H9 (cell line): Measurements from ENCODE around the gene SPAG7. TPM values are rescaled to one million over a fixed set of nuclear protein-coding genes. Genes with fewer than 3 reads are reported as not detected.

Experiments used
- DNase-seq: peaks from one replicate; pipeline ENCODE4 v3.0.0-alpha.2; 2017
- H2AFZ ChIP-seq: one replicate; pipeline ENCODE4 v1.6.1; 2013; ENCODE audit warnings: mild to moderate bottlenecking, low read length, control low read depth, moderate library complexity
- H2AK5ac ChIP-seq: 2 replicates; pipeline ENCODE4 v1.6.1; 2013; ENCODE audit warnings: low read length, control low read depth, mixed read lengths; ENCODE audit not compliant: insufficient read length
- H2BK120ac ChIP-seq: one replicate; pipeline ENCODE4 v1.6.1; 2013; ENCODE audit warnings: low read depth, mild to moderate bottlenecking, low read length, control low read depth, inconsistent platforms; ENCODE audit not compliant: poor library complexity, severe bottlenecking
- H2BK12ac ChIP-seq: 2 replicates; pipeline ENCODE4 v1.6.1; 2013; ENCODE audit warnings: low read length, control low read depth, mixed read lengths, low read depth; ENCODE audit not compliant: insufficient read length
- H2BK15ac ChIP-seq: 2 replicates; pipeline ENCODE4 v1.6.1; 2013; ENCODE audit warnings: low read depth, low read length, control low read depth
- H2BK20ac ChIP-seq: one replicate; pipeline ENCODE4 v1.6.1; 2013; ENCODE audit warnings: low read depth, mild to moderate bottlenecking, low read length, control low read depth, inconsistent platforms; ENCODE audit not compliant: poor library complexity, severe bottlenecking
- H2BK5ac ChIP-seq: 2 replicates; pipeline ENCODE4 v1.6.1; 2013; ENCODE audit warnings: low read length, control low read depth, mixed read lengths; ENCODE audit not compliant: insufficient read length
- H3K14ac ChIP-seq: 2 replicates; pipeline ENCODE4 v1.6.1; 2013; ENCODE audit warnings: low read length, control low read depth; ENCODE audit not compliant: insufficient read depth
- H3K18ac ChIP-seq: 2 replicates; pipeline ENCODE4 v1.6.1; 2013; ENCODE audit warnings: low read depth, mild to moderate bottlenecking, mixed read lengths, low read length, control low read depth; ENCODE audit not compliant: insufficient read length
- H3K23ac ChIP-seq: 2 replicates; pipeline ENCODE4 v1.6.1; 2013; ENCODE audit warnings: low read length, control low read depth, mixed read lengths, low read depth; ENCODE audit not compliant: insufficient read length
- H3K23me2 ChIP-seq: 2 replicates; pipeline ENCODE4 v1.6.1; 2013; ENCODE audit warnings: low read depth, mild to moderate bottlenecking, mixed read lengths, low read length, control low read depth; ENCODE audit not compliant: insufficient read length, poor library complexity, severe bottlenecking
- H3K27ac ChIP-seq: 2 replicates; pipeline ENCODE4 v1.5.1; 2013; ENCODE audit warnings: low read length, control low read depth, mixed read lengths, low read depth; ENCODE audit not compliant: insufficient read length
- H3K27me3 ChIP-seq: 2 replicates; pipeline ENCODE4 v1.6.1; 2013; ENCODE audit warnings: low read length, control low read depth, inconsistent platforms; ENCODE audit not compliant: insufficient read depth
- H3K4ac ChIP-seq: 2 replicates; pipeline ENCODE4 v1.6.1; 2013; ENCODE audit warnings: low read depth, mild to moderate bottlenecking, control low read depth, inconsistent platforms, low read length, moderate library complexity
- H3K4me1 ChIP-seq: 2 replicates; pipeline ENCODE4 v1.6.1; 2013; ENCODE audit warnings: low read length, control low read depth, inconsistent platforms; ENCODE audit not compliant: insufficient read depth
- H3K4me2 ChIP-seq: 2 replicates; pipeline ENCODE4 v1.6.1; 2013; ENCODE audit warnings: low read length, control low read depth, mixed read lengths; ENCODE audit not compliant: insufficient read length, insufficient read depth
- H3K56ac ChIP-seq: 2 replicates; pipeline ENCODE4 v1.6.1; 2013; ENCODE audit warnings: low read depth, mild to moderate bottlenecking, mixed read lengths, low read length, control low read depth; ENCODE audit not compliant: insufficient read length
- H3K79me1 ChIP-seq: 2 replicates; pipeline ENCODE4 v1.6.1; 2013; ENCODE audit warnings: low read depth, mild to moderate bottlenecking, moderate library complexity, low read length, control low read depth, inconsistent platforms; ENCODE audit not compliant: insufficient read depth, poor library complexity, severe bottlenecking
- H3K79me2 ChIP-seq: 2 replicates; pipeline ENCODE4 v1.6.1; 2013; ENCODE audit warnings: low read length, control low read depth, inconsistent platforms; ENCODE audit not compliant: insufficient read depth
- H3K9ac ChIP-seq: 2 replicates; pipeline ENCODE4 v1.6.1; 2013; ENCODE audit warnings: low read length, control low read depth, mixed read lengths; ENCODE audit not compliant: insufficient read length; ENCODE audit errors: extremely low read depth
- H3K9me3 ChIP-seq: one replicate; pipeline ENCODE4 v1.6.1; 2013; ENCODE audit warnings: low read depth, low read length, inconsistent platforms; ENCODE audit not compliant: control insufficient read depth
- H3T11ph ChIP-seq: one replicate; pipeline ENCODE4 v1.6.1; 2013; ENCODE audit warnings: mild to moderate bottlenecking, low read length, control low read depth, inconsistent platforms
- H4K20me1 ChIP-seq: one replicate; pipeline ENCODE4 v1.6.1; 2013; ENCODE audit not compliant: control insufficient read depth, insufficient read length, insufficient read depth
- H4K5ac ChIP-seq: 2 replicates; pipeline ENCODE4 v1.6.1; 2013; ENCODE audit warnings: low read depth, mild to moderate bottlenecking, mixed read lengths, low read length, control low read depth; ENCODE audit not compliant: insufficient read length
- H4K8ac ChIP-seq: replicated peaks from 2 replicates; pipeline ENCODE4 v1.6.1; 2013; ENCODE audit warnings: low read length, control low read depth, mixed read lengths, low read depth; ENCODE audit not compliant: insufficient read length
- H4K91ac ChIP-seq: 2 replicates; pipeline ENCODE4 v1.6.1; 2013; ENCODE audit warnings: low read depth, mild to moderate bottlenecking, moderate library complexity, mixed read lengths, low read length, control low read depth; ENCODE audit not compliant: insufficient read length
- H3K27ac Mint-ChIP-seq, 3 experiments: 2 replicates in 2 of 3; 3 replicates in 1 of 3; pipeline ENCODE4 v1.8.0; 2020 to 2021; ENCODE audit warnings: mixed read lengths in 3 of 3, mild to moderate bottlenecking in 1 of 3, moderate library complexity in 1 of 3
- H3K27me3 Mint-ChIP-seq: 2 replicates; pipeline ENCODE4 v1.8.0; 2021; ENCODE audit warnings: low read depth, mild to moderate bottlenecking, moderate library complexity, mixed read lengths
- H3K36me3 Mint-ChIP-seq, 3 experiments: 2 replicates in 2 of 3; 3 replicates in 1 of 3; pipeline ENCODE4 v1.8.0; 2020 to 2021; ENCODE audit warnings: low read depth in 3 of 3, mixed read lengths in 3 of 3; ENCODE audit not compliant: insufficient read depth in 1 of 3
- H3K4me1 Mint-ChIP-seq, 2 experiments: 2 replicates each; pipeline ENCODE4 v1.8.0; 2020; ENCODE audit warnings: mixed read lengths in 2 of 2
- H3K4me3 Mint-ChIP-seq, 2 experiments: 2 replicates in 1 of 2; 3 replicates in 1 of 2; pipeline ENCODE4 v1.8.0; 2020 to 2021; ENCODE audit warnings: mild to moderate bottlenecking in 2 of 2, mixed read lengths in 2 of 2, moderate library complexity in 1 of 2
- H3K9me3 Mint-ChIP-seq, 2 experiments: 2 replicates in 1 of 2; 3 replicates in 1 of 2; pipeline ENCODE4 v1.8.0; 2020; ENCODE audit warnings: mild to moderate bottlenecking in 2 of 2, mixed read lengths in 2 of 2, moderate library complexity in 1 of 2
- WGBS: extraction: QIAGEN DNeasy Blood & Tissue Kit; methylation state at CpG from one replicate; pipeline ENCODE4 v1.1.7; 2013; ENCODE audit warnings: missing lambda C conversion rate, low lambda C conversion rate, mixed read lengths; ENCODE audit not compliant: insufficient read length; ENCODE audit errors: extremely low coverage; 5-methylcytosine and 5-hydroxymethylcytosine counted together
- total RNA-seq: library from RNA; stranded (reverse); gene quantifications from 2 replicates; pipeline ENCODE4 v1.2.1, GENCODE V29; 2021
- TF ChIP-seq, protein P1 (sequence below): fragments of 200-600 bp; sonication (generic); conservative IDR thresholded peaks from 3 replicates; pipeline ENCODE4 v1.8.0; 2021; ENCODE audit warnings: antibody characterized with exemption, mild to moderate bottlenecking

The SPAG7 gene
- total RNA-seq, 1 experiment from 2014 or later: 102 TPM

DNA sequence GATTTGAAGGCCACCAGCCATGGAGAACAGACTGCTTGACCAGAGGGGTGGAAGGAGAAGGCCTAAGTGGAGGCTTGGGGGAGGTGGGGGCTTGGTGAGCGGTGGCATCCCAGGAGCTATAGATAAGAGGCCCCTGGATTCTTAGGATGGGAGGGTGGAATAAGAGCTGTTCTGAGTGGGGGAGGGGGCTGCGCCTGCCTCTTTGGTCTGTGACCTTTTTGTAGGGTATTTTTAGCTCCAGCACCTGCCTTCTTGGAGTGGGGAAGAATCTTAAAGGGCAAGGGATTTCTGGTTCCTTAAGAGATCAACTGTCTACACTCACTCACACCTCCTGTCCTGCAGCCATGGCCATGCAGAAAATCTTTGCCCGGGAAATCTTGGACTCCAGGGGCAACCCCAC lies 16.1 kb downstream of the SPAG7 start:
- Histone ChIP-seq H3K27me3 (no peaks in the 10 kb centered on the region), H3K23ac (no peak overlapping the region), H3K4me1 (peaks cover 4% of the 10 kb centered on the region; the same call in 1 of the 2 replicates), H4K5ac (no peak overlapping the region), H2BK15ac (no peak overlapping the region), H2BK5ac (no peak overlapping the region), H3K9ac (no peak overlapping the region), H3K14ac (no peak overlapping the region), H2BK120ac (no peak overlapping the region), H3K56ac (no peak overlapping the region), H3T11ph (no peak overlapping the region), H3K79me2 (peaks cover 8% of the 10 kb centered on the region; the same call in 1 of the 2 replicates), H2BK12ac (no peak overlapping the region), H3K79me1 (peaks cover 3% of the 10 kb centered on the region), H3K23me2 (peaks cover 23% of the 10 kb centered on the region), H3K9me3 (no peaks in the 10 kb centered on the region), H2AFZ (no peak overlapping the region), H3K18ac (no peak overlapping the region), H3K27ac (no peak overlapping the region), H3K4ac (no peak overlapping the region), H4K20me1 (no peaks in the 10 kb centered on the region), H4K91ac (no peak overlapping the region), H2AK5ac (no peak overlapping the region), H2BK20ac (no peak overlapping the region), H4K8ac (no peak overlapping the region), H3K4me2 (peak overlapping the region; percentile 72)
- no CpG with 5 or more reads among the region's 3 CpGs for WGBS
- H3K4me1 Mint-ChIP-seq: peaks cover 32 to 34% of the 10 kb centered on the region in 2 experiments
- DNase-seq: no peak
- TF ChIP-seq, protein P1, sequence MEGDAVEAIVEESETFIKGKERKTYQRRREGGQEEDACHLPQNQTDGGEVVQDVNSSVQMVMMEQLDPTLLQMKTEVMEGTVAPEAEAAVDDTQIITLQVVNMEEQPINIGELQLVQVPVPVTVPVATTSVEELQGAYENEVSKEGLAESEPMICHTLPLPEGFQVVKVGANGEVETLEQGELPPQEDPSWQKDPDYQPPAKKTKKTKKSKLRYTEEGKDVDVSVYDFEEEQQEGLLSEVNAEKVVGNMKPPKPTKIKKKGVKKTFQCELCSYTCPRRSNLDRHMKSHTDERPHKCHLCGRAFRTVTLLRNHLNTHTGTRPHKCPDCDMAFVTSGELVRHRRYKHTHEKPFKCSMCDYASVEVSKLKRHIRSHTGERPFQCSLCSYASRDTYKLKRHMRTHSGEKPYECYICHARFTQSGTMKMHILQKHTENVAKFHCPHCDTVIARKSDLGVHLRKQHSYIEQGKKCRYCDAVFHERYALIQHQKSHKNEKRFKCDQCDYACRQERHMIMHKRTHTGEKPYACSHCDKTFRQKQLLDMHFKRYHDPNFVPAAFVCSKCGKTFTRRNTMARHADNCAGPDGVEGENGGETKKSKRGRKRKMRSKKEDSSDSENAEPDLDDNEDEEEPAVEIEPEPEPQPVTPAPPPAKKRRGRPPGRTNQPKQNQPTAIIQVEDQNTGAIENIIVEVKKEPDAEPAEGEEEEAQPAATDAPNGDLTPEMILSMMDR: no peak
- peaks cover 5 to 11% (median 6%) of the 10 kb centered on the region in 3 experiments for H3K36me3 Mint-ChIP-seq
- H3K9me3 Mint-ChIP-seq: peaks cover 0 to 2% of the 10 kb centered on the region in 2 experiments; a peak in 1 of 5 replicates
- peak overlapping the region; percentile 87 to 95 for H3K4me3 Mint-ChIP-seq
- H3K27me3 Mint-ChIP-seq: no peaks in the 10 kb centered on the region; the same call in 1 of the 2 replicates
- H3K27ac Mint-ChIP-seq: peak overlapping the region; percentile 10 to 94 (median 58); a peak in 4 of 7 replicates
